ENCODE data around the gene SHC2.
"Not testable (repeated sequence)": the region's sequence is repeated elsewhere in the genome, so short reads cannot be mapped to it uniquely, and the experiment has no call there.

SHC2 gene

GRCh38 chr19:484494-484893, 23.7 kb upstream of the SHC2 start:
- DNase-seq (ENCODE audit: low read depth, low spot score): no peak
- TF ChIP-seq CTCF (IDR thresholded peaks at IDR 0.05; ENCODE audit: low read depth, low read length): no peak
- no peak overlapping the region for H3K4me3 ChIP-seq (ENCODE audit: low read depth, low read length)
- in situ Hi-C loops (cut with HindIII; ENCODE audit: low sequenced_read_pairs): no loop called here

- in situ Hi-C loops (cut with HindIII; ENCODE audit: low sequenced_read_pairs): no loop called here
- H3K4me3 ChIP-seq (ENCODE audit: low read depth, low read length): no peak overlapping the region
- no peak for TF ChIP-seq CTCF (IDR thresholded peaks at IDR 0.05; ENCODE audit: low read depth, low read length)
- DNase-seq (ENCODE audit: low read depth, low spot score): no peak
Observed at GRCh38 chr19:483332-484072, 22.7 kb upstream of the SHC2 start.

GRCh38 chr19:482186-483041, 21.6 kb upstream of the SHC2 start:
- in situ Hi-C loops (cut with HindIII; ENCODE audit: low sequenced_read_pairs): no loop called here
- H3K4me3 ChIP-seq (ENCODE audit: low read depth, low read length): no peak overlapping the region
- no peak for TF ChIP-seq CTCF (IDR thresholded peaks at IDR 0.05; ENCODE audit: low read depth, low read length)
- DNase-seq (ENCODE audit: low read depth, low spot score): no peak

GRCh38 chr19:481100-481499, 20.3 kb upstream of the SHC2 start:
- DNase-seq (ENCODE audit: low read depth, low spot score); in situ Hi-C loops (cut with HindIII; ENCODE audit: low sequenced_read_pairs); H3K4me3 ChIP-seq (ENCODE audit: low read depth, low read length): not testable (repeated sequence)

- no peak overlapping the region for H3K4me3 ChIP-seq (ENCODE audit: low read depth, low read length)
- peak; percentile 12 for DNase-seq (ENCODE audit: low read depth, low spot score)
- peak; percentile 39 for TF ChIP-seq CTCF (IDR thresholded peaks at IDR 0.05; ENCODE audit: low read depth, low read length)
- in situ Hi-C loops (cut with HindIII; ENCODE audit: low sequenced_read_pairs): no loop called here
Observed at GRCh38 chr19:480016-480855, 19.4 kb upstream of the SHC2 start.

GRCh38 chr19:478976-479375, 18.1 kb upstream of the SHC2 start:
- in situ Hi-C loops (cut with HindIII; ENCODE audit: low sequenced_read_pairs): no loop called here
- no peak overlapping the region for H3K4me3 ChIP-seq (ENCODE audit: low read depth, low read length)
- DNase-seq (ENCODE audit: low read depth, low spot score): no peak
- no peak for TF ChIP-seq CTCF (IDR thresholded peaks at IDR 0.05; ENCODE audit: low read depth, low read length)

Measured in astrocyte of the spinal cord (primary cell).